Large intestine (tissue), 3 donors: ENCODE results near the gene LRCH2. TPM values are rescaled to one million over a fixed set of nuclear protein-coding genes. Genes with fewer than 3 reads are reported as not detected.
"Not testable (repeated sequence)": the region's sequence is repeated elsewhere in the genome, so short reads cannot be mapped to it uniquely, and the experiment has no call there.

Source experiments
- DNase-seq, 2 donors: peaks; one replicate each; pipeline versions ENCODE4 v3.0.0 to v3.0.0-alpha.2; 2013
- H3K27ac ChIP-seq: one replicate; pipeline ENCODE4 v1.5.1; 2013; ENCODE audit warnings: low read length
- H3K27me3 ChIP-seq: 2 replicates; pipeline ENCODE4 v1.6.1; 2013; ENCODE audit warnings: low read length; ENCODE audit not compliant: control insufficient read depth, insufficient read depth
- H3K36me3 ChIP-seq: 2 replicates; pipeline ENCODE4 v1.6.1; 2013; ENCODE audit warnings: low read length; ENCODE audit not compliant: control insufficient read depth, insufficient read depth
- H3K4me1 ChIP-seq: one replicate; pipeline ENCODE4 v1.6.1; 2013; ENCODE audit warnings: low read length; ENCODE audit not compliant: control insufficient read depth, insufficient read depth
- H3K4me3 ChIP-seq: one replicate; pipeline ENCODE4 v1.5.1; 2013; ENCODE audit warnings: low read length
- H3K9me3 ChIP-seq: one replicate; pipeline ENCODE4 v1.6.1; 2013; ENCODE audit warnings: mild to moderate bottlenecking, low read depth, low read length, moderate library complexity; ENCODE audit not compliant: control insufficient read depth
- WGBS: methylation state at CpG from one replicate; pipeline ENCODE4 v1.1.5; 2013; ENCODE audit warnings: low lambda C conversion rate; ENCODE audit not compliant: insufficient coverage; 5-methylcytosine and 5-hydroxymethylcytosine counted together
- polyA plus RNA-seq: library from polyadenylated mRNA; unstranded; fragments of 120-200 nt; gene quantifications from one replicate; pipeline ENCODE4 v1.2.1, GENCODE V29; 2013

The LRCH2 gene
- polyA plus RNA-seq, 1 donor: 3.9 TPM

DNA sequence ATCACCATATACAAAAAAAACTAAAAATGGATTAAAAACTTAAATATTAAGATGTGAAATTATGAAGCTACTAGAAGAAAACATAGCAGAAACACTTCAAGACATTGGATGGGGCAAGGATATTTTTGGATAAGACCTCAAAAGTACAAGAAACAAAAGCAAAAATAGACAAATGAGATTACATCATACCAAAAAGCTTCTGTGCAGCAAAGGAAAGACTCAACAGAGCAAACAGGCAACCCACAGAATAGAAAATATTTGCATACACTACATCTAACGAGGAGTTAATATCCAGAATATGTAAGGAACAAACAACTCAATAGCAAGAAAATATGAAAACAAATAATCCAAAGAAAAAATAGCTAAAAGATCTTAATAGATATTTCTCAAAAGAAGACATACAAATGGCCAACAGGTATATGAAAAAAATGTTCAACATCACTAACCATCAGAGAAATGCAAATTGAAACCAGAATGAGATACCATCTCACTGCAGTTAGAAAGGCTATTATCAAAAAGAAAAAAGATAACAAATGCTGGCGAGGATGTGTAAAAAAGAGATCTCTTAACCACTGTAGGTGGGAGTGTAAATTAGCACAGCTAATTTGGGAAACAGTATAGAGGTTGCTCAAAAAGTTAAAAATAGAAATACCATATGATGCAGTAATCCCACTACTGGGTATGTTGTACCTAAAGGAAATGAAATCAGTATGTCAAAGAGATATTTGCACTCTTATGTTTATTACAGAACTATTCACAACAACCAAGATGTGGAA, 17.8 kb upstream of the LRCH2 start:
- Histone ChIP-seq H3K27me3 (no peaks in the 10 kb centered on the region), H3K36me3 (no peaks in the 10 kb centered on the region), H3K4me1 (no peaks in the 10 kb centered on the region), H3K9me3 (no peaks in the 10 kb centered on the region), H3K27ac (no peak overlapping the region), H3K4me3 (no peak overlapping the region)
- no peak for DNase-seq
- 57% methylated on average over 1 of the region's 2 CpGs for WGBS

DNA sequence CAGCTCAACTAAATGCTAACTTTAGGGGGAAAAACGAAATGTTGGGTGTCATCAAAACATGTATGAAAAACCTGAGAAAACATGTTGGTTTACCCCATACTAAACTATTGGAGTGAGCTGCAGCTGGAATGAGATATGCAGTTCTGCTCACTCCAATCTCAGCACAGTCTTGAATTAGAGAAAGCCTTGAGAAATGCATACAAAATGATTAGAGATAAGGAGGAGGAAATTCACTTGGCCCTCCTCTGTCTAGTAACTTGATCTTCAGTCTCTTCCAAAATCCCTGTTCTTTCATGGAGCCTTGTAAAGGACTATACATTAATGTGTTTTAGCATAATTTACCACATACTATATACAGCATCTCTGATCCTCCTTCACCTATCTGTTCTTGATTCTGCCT, 3.2 kb upstream of the LRCH2 start:
- H3K4me3 ChIP-seq: no peak overlapping the region
- no peaks in the 10 kb centered on the region for H3K36me3 ChIP-seq
- no peak overlapping the region for H3K27ac ChIP-seq
- no peaks in the 10 kb centered on the region for H3K4me1 ChIP-seq
- H3K9me3 ChIP-seq: no peaks in the 10 kb centered on the region
- WGBS: no CpG with 5 or more reads among the region's 1 CpG
- no peak for DNase-seq
- H3K27me3 ChIP-seq: peaks cover 6% of the 10 kb centered on the region

DNA sequence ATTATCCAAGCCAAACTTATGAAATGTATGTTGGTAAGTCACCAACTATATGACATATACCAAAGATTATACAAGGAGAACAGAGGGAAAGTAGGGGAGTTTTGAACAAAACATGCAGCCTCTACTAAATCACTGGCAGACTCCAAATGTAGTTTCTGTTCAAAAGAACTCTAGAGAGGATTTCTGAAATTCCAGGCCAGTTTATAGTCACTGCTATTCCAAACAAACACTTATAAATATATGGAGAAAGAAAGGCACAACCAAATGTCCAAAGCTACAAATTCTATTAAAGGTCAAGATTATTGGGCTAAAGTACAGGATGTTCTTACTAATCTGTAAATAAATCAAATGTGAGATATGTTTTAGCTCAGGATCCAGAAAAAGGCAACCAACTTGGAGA, 2.7 kb upstream of the LRCH2 start:
- DNase-seq: no peak
- Histone ChIP-seq H3K36me3 (no peaks in the 10 kb centered on the region), H3K27me3 (peaks cover 6% of the 10 kb centered on the region), H3K4me1 (no peaks in the 10 kb centered on the region), H3K27ac (no peak overlapping the region), H3K4me3 (no peak overlapping the region), H3K9me3 (no peaks in the 10 kb centered on the region)

DNA sequence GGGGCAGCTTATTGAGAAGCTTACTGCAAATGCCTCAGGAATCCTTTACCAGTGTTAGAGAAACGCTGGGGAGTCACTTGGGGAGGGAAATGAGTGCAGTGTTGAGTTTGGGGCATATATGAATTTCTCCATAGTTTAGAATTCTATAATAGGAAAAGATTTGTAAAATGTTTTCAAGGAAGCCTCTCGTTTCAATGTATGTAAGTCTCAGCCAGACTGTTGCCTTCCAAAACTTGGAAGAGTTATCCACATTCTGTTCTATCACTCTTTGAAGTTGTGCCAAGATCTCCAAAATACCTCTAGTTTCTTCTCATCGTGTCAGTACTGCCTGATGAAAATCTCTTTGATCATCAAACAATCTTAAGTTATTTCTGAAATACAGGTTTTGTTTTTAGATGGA, 565 bp upstream of the LRCH2 start:
- Histone ChIP-seq H3K4me3 (peak overlapping the region; percentile 24), H3K27ac (no peak overlapping the region), H3K36me3 (no peaks in the 10 kb centered on the region), H3K27me3 (peaks cover 6% of the 10 kb centered on the region), H3K9me3 (no peaks in the 10 kb centered on the region), H3K4me1 (no peaks in the 10 kb centered on the region)
- no peak for DNase-seq
- WGBS: 17% methylated on average over 1 of the region's 3 CpGs

DNA sequence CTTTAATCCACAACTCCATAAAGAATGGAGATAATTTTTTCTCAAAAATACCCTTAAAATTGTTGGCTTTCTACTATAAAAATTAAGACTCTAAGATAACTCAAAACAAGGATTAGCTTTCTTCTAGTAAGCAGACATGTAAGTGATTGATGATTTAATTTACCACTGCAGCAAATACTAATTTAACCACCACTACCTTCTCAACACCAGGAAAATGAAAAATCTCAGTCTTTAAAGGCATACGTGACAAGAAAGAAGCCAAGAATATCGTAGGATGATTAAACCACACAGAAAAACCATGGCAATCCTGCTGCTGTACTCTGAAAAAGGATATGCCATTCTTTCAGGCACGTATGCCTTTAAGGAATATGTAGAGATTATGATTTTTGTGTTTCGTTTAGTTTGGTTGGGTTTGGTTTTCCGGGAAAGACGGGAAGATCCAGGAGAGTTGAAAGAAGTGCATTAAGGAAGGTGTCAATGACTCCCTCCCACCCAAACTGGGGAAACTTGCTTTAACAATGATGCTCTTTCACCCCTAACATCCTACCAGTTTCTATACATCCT, 881 bp downstream of the LRCH2 start:
- no peaks in the 10 kb centered on the region for H3K9me3 ChIP-seq
- peak overlapping the region; percentile 51 for H3K4me3 ChIP-seq
- DNase-seq: no peak
- no peaks in the 10 kb centered on the region for H3K36me3 ChIP-seq
- H3K4me1 ChIP-seq: no peaks in the 10 kb centered on the region
- H3K27me3 ChIP-seq: peaks cover 6% of the 10 kb centered on the region
- WGBS: no CpG with 5 or more reads among the region's 6 CpGs
- H3K27ac ChIP-seq: no peak overlapping the region

DNA sequence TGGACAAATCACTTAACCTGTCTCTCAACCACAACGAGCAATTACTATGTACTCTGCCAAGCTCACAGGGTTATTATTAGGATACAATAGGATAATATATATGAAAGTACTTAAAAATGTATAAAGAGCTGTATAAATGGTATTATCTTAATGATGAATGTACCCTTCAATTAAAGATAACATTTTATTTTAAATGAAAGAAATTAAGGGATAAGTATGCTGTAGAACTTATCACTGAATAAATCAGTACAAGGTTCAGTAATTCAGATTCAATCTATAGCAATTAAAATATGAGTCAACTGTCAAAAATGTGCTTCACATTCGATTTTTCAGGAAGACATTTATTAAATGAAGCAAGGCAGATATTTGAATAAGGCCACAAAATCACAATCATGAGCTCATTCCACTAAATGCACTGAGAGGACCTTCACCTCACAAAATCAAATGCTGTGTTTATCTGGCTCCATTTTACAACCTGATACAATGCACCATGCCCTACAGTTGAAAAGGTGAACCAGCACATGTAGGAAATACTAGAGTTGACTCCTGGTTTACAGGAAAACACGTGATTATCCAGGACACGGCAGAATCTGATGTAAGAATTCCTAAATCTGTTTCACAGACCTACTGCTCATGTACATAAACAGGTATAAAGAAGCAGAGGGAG, 4.4 kb downstream of the LRCH2 start:
- peak in 1 of 2 donors; percentile 39 for DNase-seq
- Histone ChIP-seq H3K27ac (no peak overlapping the region), H3K4me3 (no peak overlapping the region), H3K4me1 (no peaks in the 10 kb centered on the region), H3K36me3 (no peaks in the 10 kb centered on the region), H3K9me3 (no peaks in the 10 kb centered on the region), H3K27me3 (peaks cover 6% of the 10 kb centered on the region)
- WGBS: 0% methylated on average over 1 of the region's 4 CpGs

DNA sequence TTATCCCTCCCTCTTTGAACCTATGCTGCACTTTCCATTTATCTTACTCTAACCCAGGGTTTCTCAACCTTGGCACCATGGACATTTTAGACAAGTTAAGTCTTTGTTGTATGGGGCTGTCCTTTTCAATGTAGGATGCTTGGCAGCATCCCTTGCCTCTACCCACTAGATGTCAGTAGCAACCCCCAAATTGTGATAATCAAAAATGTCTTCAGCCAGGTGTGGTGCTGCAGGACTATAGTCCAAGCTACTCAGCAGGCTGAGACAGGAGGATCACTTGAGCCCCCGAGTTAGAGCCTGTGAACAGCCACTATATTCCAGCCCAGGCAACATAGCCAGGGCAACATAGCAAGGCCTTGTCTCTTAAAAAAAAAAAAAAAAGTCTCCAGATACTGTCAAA, 7.0 kb downstream of the LRCH2 start:
- Histone ChIP-seq H3K36me3 (no peaks in the 10 kb centered on the region), H3K9me3 (no peaks in the 10 kb centered on the region), H3K4me1 (no peaks in the 10 kb centered on the region), H3K27ac (no peak overlapping the region), H3K4me3 (no peak overlapping the region), H3K27me3 (no peaks in the 10 kb centered on the region)
- no peak for DNase-seq
- WGBS: no CpG with 5 or more reads among the region's 1 CpG

DNA sequence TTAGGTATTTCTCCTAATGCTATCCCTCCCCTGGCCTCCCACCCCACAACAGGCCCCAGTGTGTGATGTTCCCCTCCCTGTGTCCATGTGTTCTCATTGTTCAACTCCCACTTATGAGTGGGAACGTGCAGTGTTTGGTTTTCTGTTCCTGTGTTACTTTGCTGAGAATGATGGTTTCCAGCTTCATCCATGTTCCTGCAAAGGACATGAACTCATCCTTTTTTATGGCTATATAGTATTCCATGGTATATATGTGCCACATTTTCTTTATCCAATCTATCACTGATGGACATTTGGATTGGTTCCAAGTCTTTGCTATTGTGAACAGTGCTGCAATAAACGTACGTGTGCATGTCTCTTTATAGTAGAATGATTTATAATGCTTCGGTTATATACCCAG, 16.6 kb downstream of the LRCH2 start:
- not testable (repeated sequence) for H3K4me1 ChIP-seq, DNase-seq, H3K9me3 ChIP-seq, H3K36me3 ChIP-seq, H3K27me3 ChIP-seq, H3K4me3 ChIP-seq, H3K27ac ChIP-seq
- no CpG with 5 or more reads among the region's 4 CpGs for WGBS

DNA sequence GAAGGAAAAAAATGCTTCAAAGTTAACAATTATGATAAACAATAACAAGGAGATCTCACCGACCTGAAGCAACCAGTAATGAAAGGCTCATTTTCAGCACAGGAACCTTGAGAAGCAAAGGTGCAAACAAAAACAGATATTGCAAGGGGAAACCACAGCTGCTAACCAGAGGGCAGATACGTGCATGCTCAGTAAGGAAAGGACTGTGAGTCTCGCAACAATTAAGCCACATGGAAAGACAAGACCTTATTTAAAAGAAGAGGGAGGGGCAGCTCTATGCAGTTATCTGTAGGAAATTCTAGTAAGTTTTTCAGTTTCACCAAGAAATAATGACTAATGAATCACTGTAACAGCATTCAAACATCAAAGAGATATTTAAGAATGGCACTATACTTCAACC, 19.3 kb downstream of the LRCH2 start:
- H3K4me3 ChIP-seq: no peak overlapping the region
- no peaks in the 10 kb centered on the region for H3K9me3 ChIP-seq
- H3K4me1 ChIP-seq: no peaks in the 10 kb centered on the region
- WGBS: no CpG with 5 or more reads among the region's 3 CpGs
- DNase-seq: no peak
- H3K36me3 ChIP-seq: no peaks in the 10 kb centered on the region
- no peak overlapping the region for H3K27ac ChIP-seq
- H3K27me3 ChIP-seq: no peaks in the 10 kb centered on the region

DNA sequence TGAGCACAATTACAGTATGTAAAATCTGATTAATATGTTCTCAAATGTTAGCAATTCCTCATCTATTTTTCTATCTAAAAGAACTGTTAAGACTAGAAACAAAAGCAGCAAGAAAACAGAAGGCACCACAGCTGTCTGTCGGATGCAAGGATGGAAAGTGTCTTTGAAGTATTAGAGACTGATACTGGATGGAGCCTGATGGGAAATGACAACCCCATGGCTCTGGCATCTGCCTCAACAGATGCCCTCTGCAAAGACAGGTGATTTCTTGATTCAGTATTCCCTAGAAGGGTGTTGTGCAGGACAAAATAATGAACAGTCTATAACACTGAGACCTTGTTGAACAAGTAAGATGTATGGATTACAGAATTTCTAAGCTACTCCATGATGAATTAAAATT, 19.7 kb downstream of the LRCH2 start:
- no peak for DNase-seq
- no peaks in the 10 kb centered on the region for H3K36me3 ChIP-seq
- H3K4me1 ChIP-seq: no peaks in the 10 kb centered on the region
- no peaks in the 10 kb centered on the region for H3K27me3 ChIP-seq
- WGBS: no CpG with 5 or more reads among the region's 1 CpG
- H3K27ac ChIP-seq: no peak overlapping the region
- no peak overlapping the region for H3K4me3 ChIP-seq
- H3K9me3 ChIP-seq: no peaks in the 10 kb centered on the region

DNA sequence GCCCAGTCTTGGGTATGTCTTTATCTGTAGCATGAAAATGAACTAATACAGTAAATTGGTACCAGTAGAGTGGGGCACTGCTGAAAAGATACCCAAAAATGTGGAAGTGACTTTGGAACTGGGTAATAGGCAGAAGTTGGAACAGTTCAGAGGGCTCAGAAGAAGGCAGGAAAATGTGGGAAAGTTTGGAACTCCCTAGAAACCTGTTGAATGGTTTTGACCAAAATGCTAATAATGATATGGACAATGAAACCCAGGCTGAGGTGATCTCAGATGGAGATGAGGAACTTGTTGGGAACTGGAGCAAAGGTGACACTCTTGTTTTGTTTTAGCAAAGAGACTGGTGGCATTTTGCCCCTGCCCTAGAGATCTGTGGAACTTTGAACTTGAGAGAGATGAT, 24.3 kb downstream of the LRCH2 start:
- not testable (repeated sequence) for H3K27ac ChIP-seq, H3K4me3 ChIP-seq, H3K9me3 ChIP-seq, DNase-seq, H3K36me3 ChIP-seq, H3K4me1 ChIP-seq, H3K27me3 ChIP-seq
